Keratinocyte (primary cell): ENCODE results near the gene TCEAL3.

Experiments used
- CTCF ChIP-seq, 3 experiments: IDR thresholded peaks in 1 of 3; conservative IDR thresholded peaks in 1 of 3; optimal IDR thresholded peaks in 1 of 3; 2 replicates in 2 of 3; 3 replicates in 1 of 3; pipeline versions ENCODE3 to v1.5.1; 2011; ENCODE audit warnings: low read length in 3 of 3, mild to moderate bottlenecking in 3 of 3, moderate library complexity in 2 of 3, control low read depth in 1 of 3, inconsistent platforms in 1 of 3; ENCODE audit not compliant: insufficient read depth in 2 of 3; ENCODE audit errors: extremely low read depth in 1 of 3
- EZH2 ChIP-seq: IDR thresholded peaks from one replicate; pipeline ENCODE4 v1.6.1; 2012; ENCODE audit warnings: inconsistent platforms, mild to moderate bottlenecking, low read length, moderate library complexity

- TF ChIP-seq CTCF (optimal IDR thresholded peaks at IDR 0.05 in 1 of 3, IDR thresholded peaks at IDR 0.05 in 1 of 3, conservative IDR thresholded peaks at IDR 0.05 in 1 of 3; ENCODE audit: extremely low read depth in 1 of 3, insufficient read depth in 2 of 3, low read length in 3 of 3) (no peak), EZH2 (no peak)
Observed at GRCh38 chrX:103658681-103659433, 51.1 kb downstream of the TCEAL3 start.
